HCT116 (cell line): ENCODE results near the gene C4BPB. TPM values are rescaled to one million over a fixed set of nuclear protein-coding genes. Genes with fewer than 3 reads are reported as not detected.

Source experiments
- ATAC-seq: fragments of 200-7000 bp; cut with Tn5 transposase; 2 replicates; pipeline ENCODE4 v1.9.1; 2020; ENCODE audit warnings: mild to moderate bottlenecking, moderate library complexity
- Bru-seq: library from RNA; stranded (reverse); fragments of 400-500 nt; gene quantifications from one replicate; lab custom pipeline; 2021; lab: Mats Ljungman, UMichigan
- BruChase-seq, 2 experiments: library from RNA; stranded (reverse); fragments of 400-500 nt; gene quantifications; one replicate each; lab custom pipeline; 2021; lab: Mats Ljungman, UMichigan
- BruUV-seq: library from RNA; stranded (reverse); fragments of 400-500 nt; replicated peaks from 2 replicates; lab custom pipeline; 2021; lab: Mats Ljungman, UMichigan
- CTCF ChIA-PET: fragments of 300-600 bp; sonication (Branson Sonifier 250); formaldehyde crosslinking; loops from one replicate; lab custom pipeline; 2021; ENCODE audit warnings: antibody characterized with exemption; lab: Charles Lee
- POLR2A ChIA-PET: fragments of 300-600, 350-600 bp; sonication (Branson Sonifier 250); formaldehyde crosslinking; loops from one replicate; lab custom pipeline; 2021; ENCODE audit warnings: antibody characterized with exemption; lab: Charles Lee
- RAD21 ChIA-PET, 2 experiments: fragments of 300-600 bp; sonication (Branson Sonifier 250); formaldehyde crosslinking; loops; one replicate each; lab custom pipeline; 2023; ENCODE audit warnings: low total read pairs in 2 of 2; ENCODE audit not compliant: uncharacterized antibody in 2 of 2, unreplicated experiment in 2 of 2, low non-redundant PET in 1 of 2; lab: Charles Lee
- DNase-seq: peaks from one replicate; pipeline ENCODE4 v3.0.0-alpha.2; 2010; ENCODE audit warnings: low read depth, low spot score
- H2AFZ ChIP-seq: fragments of 200-600 bp; shearing (Covaris generic), sonication (generic); 2 replicates; pipeline ENCODE4 v1.6.1; 2017; ENCODE audit warnings: low read depth, mixed run types, mixed read lengths, antibody characterized with exemption, low read length; ENCODE audit not compliant: poor library complexity, severe bottlenecking
- H3K27ac ChIP-seq: 2 replicates; pipeline ENCODE4 v1.5.1; 2012; ENCODE audit warnings: low read depth, low read length
- H3K27me3 ChIP-seq: fragments of 200-600 bp; sonication (generic); 2 replicates; pipeline ENCODE4 v1.6.1; 2016; ENCODE audit warnings: mixed run types, low read length, mixed read lengths; ENCODE audit not compliant: insufficient read depth
- H3K36me3 ChIP-seq, 2 experiments: fragments of 200-500 bp in 1 of 2; fragments of 200-600 bp in 1 of 2; sonication (Bioruptor generic) in 1 of 2; sonication (generic) in 1 of 2; 2 replicates each; pipeline versions ENCODE4 v1.5.1 to v1.6.1; 2014 to 2016; ENCODE audit warnings: low read length in 2 of 2, inconsistent platforms in 1 of 2, mixed read lengths in 1 of 2, mixed run types in 1 of 2; ENCODE audit not compliant: insufficient read depth in 2 of 2, control insufficient read depth in 1 of 2
- H3K4me1 ChIP-seq, 2 experiments: fragments of 200-600 bp in 1 of 2; sonication (generic) in 1 of 2; 2 replicates each; pipeline versions ENCODE4 v1.5.1 to v1.6.1; 2012 to 2017; ENCODE audit warnings: low read length in 2 of 2, inconsistent platforms in 1 of 2, mild to moderate bottlenecking in 1 of 2, mixed read lengths in 1 of 2, mixed run types in 1 of 2, moderate library complexity in 1 of 2; ENCODE audit not compliant: insufficient read depth in 2 of 2, control insufficient read depth in 1 of 2
- H3K4me2 ChIP-seq: fragments of 200-600 bp; sonication (generic); 2 replicates; pipeline ENCODE4 v1.6.1; 2017; ENCODE audit warnings: mixed run types, low read length, mixed read lengths
- H3K4me3 ChIP-seq, 2 experiments: fragments of 200-600 bp in 1 of 2; sonication (generic) in 1 of 2; replicated peaks in 1 of 2; 2 replicates each; pipeline ENCODE4 v1.5.1; 2011 to 2016; ENCODE audit warnings: low read length in 2 of 2, control low read depth in 1 of 2, low read depth in 1 of 2, mild to moderate bottlenecking in 1 of 2, mixed read lengths in 1 of 2, mixed run types in 1 of 2
- H3K79me2 ChIP-seq: fragments of 200-600 bp; sonication (generic); 2 replicates; pipeline ENCODE4 v1.6.1; 2017; ENCODE audit warnings: mild to moderate bottlenecking, mixed run types, low read length, moderate library complexity, mixed read lengths; ENCODE audit not compliant: insufficient read depth
- H3K9ac ChIP-seq: fragments of 200-600 bp; sonication (generic); 2 replicates; pipeline ENCODE4 v1.6.1; 2016; ENCODE audit warnings: low read length, mixed read lengths
- H3K9me2 ChIP-seq: fragments of 200-600 bp; sonication (generic), shearing (Covaris generic); 2 replicates; pipeline ENCODE4 v1.6.1; 2017; ENCODE audit warnings: mixed run types, mild to moderate bottlenecking, moderate library complexity; ENCODE audit not compliant: insufficient read depth
- H3K9me3 ChIP-seq, 2 experiments: fragments of 200-500 bp in 1 of 2; fragments of 200-600 bp in 1 of 2; sonication (Bioruptor generic) in 1 of 2; sonication (generic) in 1 of 2; 2 replicates each; pipeline ENCODE4 v1.6.1; 2014 to 2017; ENCODE audit warnings: low read length in 2 of 2, mixed read lengths in 2 of 2, inconsistent platforms in 1 of 2, low read depth in 1 of 2, mild to moderate bottlenecking in 1 of 2, mixed run types in 1 of 2, moderate library complexity in 1 of 2; ENCODE audit not compliant: control insufficient read depth in 1 of 2, insufficient read depth in 1 of 2
- H4K20me1 ChIP-seq: fragments of 200-600 bp; sonication (generic), shearing (Covaris generic); 2 replicates; pipeline ENCODE4 v1.6.1; 2017; ENCODE audit warnings: mixed run types, mild to moderate bottlenecking, moderate library complexity; ENCODE audit not compliant: insufficient read depth
- CEBPB ChIP-seq: IDR thresholded peaks from 2 replicates; pipeline ENCODE4 v1.6.1; 2012; ENCODE audit warnings: low read depth
- POLR2A ChIP-seq: IDR thresholded peaks from 2 replicates; pipeline ENCODE4 v1.7.0; 2011; ENCODE audit warnings: borderline replicate concordance; ENCODE audit not compliant: insufficient read depth, insufficient read length; ENCODE audit errors: extremely low read depth
- RAD21 ChIP-seq: IDR thresholded peaks from 2 replicates; pipeline ENCODE4 v1.6.1; 2012; ENCODE audit warnings: low read depth, mild to moderate bottlenecking
- REST ChIP-seq: IDR thresholded peaks from 2 replicates; pipeline ENCODE4 v1.6.1; 2012; ENCODE audit warnings: low read depth
- SIN3A ChIP-seq: IDR thresholded peaks from 2 replicates; pipeline ENCODE4 v1.6.1; 2012; ENCODE audit warnings: low read depth
- YY1 ChIP-seq: IDR thresholded peaks from 2 replicates; pipeline ENCODE4 v1.6.1; 2011; ENCODE audit warnings: low read length, low read depth, moderate library complexity, mild to moderate bottlenecking; ENCODE audit not compliant: insufficient replicate concordance; ENCODE audit errors: extremely low read depth
- ZFX ChIP-seq: fragments of 450-650 bp; IDR thresholded peaks from 2 replicates; pipeline ENCODE4 v1.6.1; 2017
- ZNF274 ChIP-seq: fragments of 200-500 bp; sonication (Bioruptor generic); IDR thresholded peaks from 2 replicates; pipeline ENCODE4 v1.6.1; 2014; ENCODE audit warnings: mild to moderate bottlenecking, low read depth, low read length, inconsistent platforms
- intact Hi-C: fragments of 100-400 bp; cut with micrococcal nuclease; formaldehyde crosslinking; loops from 2 replicates; pipeline ENCODE4 v1.10.0; 2022
- long read RNA-seq: library from polyadenylated mRNA; unstranded; transcript quantifications from one replicate; pipeline ENCODE4 v2.0.0, GENCODE V29; 2021; ENCODE audit not compliant: unreplicated experiment
- polyA plus RNA-seq: library from polyadenylated mRNA; unstranded; fragments of >200 nt; gene quantifications from 2 replicates; pipeline ENCODE4 v1.2.1, GENCODE V29; 2012; ENCODE audit warnings: missing spikeins
- total RNA-seq: library from RNA; stranded (reverse); gene quantifications from one replicate; pipeline ENCODE4 v1.2.1, GENCODE V29; 2021; ENCODE audit not compliant: unreplicated experiment

The C4BPB gene
- not detected for total RNA-seq
- not detected in 2 replicates for polyA plus RNA-seq
- percentile 7 among the genes with signal in this experiment for Bru-seq, nascent RNA
- percentile 7 among the genes with signal in this experiment for BruChase-seq, experiment 1, labeled RNA remaining after a 6-hour chase
- not detected for BruChase-seq, experiment 2, labeled RNA remaining after a 2-hour chase
- long read RNA-seq = 0 reads

- H4K20me1 ChIP-seq = no peaks in the 10 kb centered on the region
- no peak for ATAC-seq
- H3K9ac ChIP-seq = no peak within 1 kb of the TSS
- no peaks in the 10 kb centered on the region for H3K36me3 ChIP-seq
- intact Hi-C loops = loop anchor here (10.0 kb wide), 1 partner anchor 586 kb away; no protein-coding TSS in a partner anchor
- H3K4me1 ChIP-seq = peaks cover 0 to 4% of the 10 kb centered on the region in 2 experiments; a peak in 2 of 4 replicates
- ChIA-PET POLR2A (no interaction called here), CTCF (interaction anchor here (1.6 kb wide), 1 partner anchor 316 kb away, joined by 4 read pairs; no protein-coding TSS in a partner anchor), RAD21 (no interaction called here)
- no TSS peak for BruUV-seq
- no peaks in the 10 kb centered on the region for H3K79me2 ChIP-seq
- H2AFZ ChIP-seq = no peak within 1 kb of the TSS
- H3K27me3 ChIP-seq = no peaks in the 10 kb centered on the region
- H3K27ac ChIP-seq = no peak within 1 kb of the TSS
- no peak within 1 kb of the TSS for H3K4me2 ChIP-seq
- DNase-seq = no peak
- H3K9me2 ChIP-seq = no peaks in the 10 kb centered on the region; the same call in 1 of the 2 replicates
- H3K9me3 ChIP-seq = no peaks in the 10 kb centered on the region
- TF ChIP-seq SIN3A (no peak), REST (no peak), CEBPB (no peak), ZFX (no peak), POLR2A (no peak), ZNF274 (no peak), RAD21 (no peak), YY1 (no peak)
- H3K4me3 ChIP-seq = no peak within 1 kb of the TSS
Observed at GRCh38 chr1:207088701-207089626, at the start of gene C4BPB. Gene C4BPB (plus strand): TSS chr1:207088860. CDS start chr1:207089532, 672 bp downstream.
